Renal cortical epithelial cell (primary cell): Measurements from ENCODE around the gene MAD1L1. TPM values are rescaled to one million over a fixed set of nuclear protein-coding genes. Genes with fewer than 3 reads are reported as not detected.

Experiments
- total RNA-seq: library from RNA; depleted of rRNA; stranded (reverse); fragments of >200 nt; gene quantifications from 2 replicates; pipeline ENCODE4 v1.2.3, GENCODE V29; 2014

The MAD1L1 gene
- total RNA-seq, 1 donor from 2014 or later: 33.5 TPM

Other genes starting within 250 kb of the MAD1L1 start
- 17.9 and 25.9 TPM in 2 replicates for gene MRM2, start 9.3 kb upstream of the MAD1L1 start, total RNA-seq
- 5.5 and 17.2 TPM in 2 replicates for gene NUDT1, start 9.3 kb upstream of the MAD1L1 start, total RNA-seq
- 6.4 and 7.3 TPM in 2 replicates for gene SNX8, start 81.5 kb upstream of the MAD1L1 start, total RNA-seq
- gene EIF3B, start 121.9 kb upstream of the MAD1L1 start, total RNA-seq: 239 and 257 TPM in 2 replicates
- gene CHST12, start 170.7 kb upstream of the MAD1L1 start, total RNA-seq: 2.1 and 15.1 TPM in 2 replicates
- not detected in 2 replicates for gene GRIFIN, start 243.5 kb upstream of the MAD1L1 start, total RNA-seq